HG03097 (cell line): ENCODE measurements around the gene WTIP.
A peak's percentile ranks its signal among the peaks of the same experiment; 100 is the strongest.
"Not testable (repeated sequence)": the region's sequence is repeated elsewhere in the genome, so short reads cannot be mapped to it uniquely, and the experiment has no call there.

ENCODE experiments used
- ATAC-seq: cut with Tn5 transposase; IDR thresholded peaks from one replicate; pipeline ENCODE4 v1.9.1; 2021; ENCODE audit not compliant: unreplicated experiment, low FRiP score

Gene WTIP

DNA sequence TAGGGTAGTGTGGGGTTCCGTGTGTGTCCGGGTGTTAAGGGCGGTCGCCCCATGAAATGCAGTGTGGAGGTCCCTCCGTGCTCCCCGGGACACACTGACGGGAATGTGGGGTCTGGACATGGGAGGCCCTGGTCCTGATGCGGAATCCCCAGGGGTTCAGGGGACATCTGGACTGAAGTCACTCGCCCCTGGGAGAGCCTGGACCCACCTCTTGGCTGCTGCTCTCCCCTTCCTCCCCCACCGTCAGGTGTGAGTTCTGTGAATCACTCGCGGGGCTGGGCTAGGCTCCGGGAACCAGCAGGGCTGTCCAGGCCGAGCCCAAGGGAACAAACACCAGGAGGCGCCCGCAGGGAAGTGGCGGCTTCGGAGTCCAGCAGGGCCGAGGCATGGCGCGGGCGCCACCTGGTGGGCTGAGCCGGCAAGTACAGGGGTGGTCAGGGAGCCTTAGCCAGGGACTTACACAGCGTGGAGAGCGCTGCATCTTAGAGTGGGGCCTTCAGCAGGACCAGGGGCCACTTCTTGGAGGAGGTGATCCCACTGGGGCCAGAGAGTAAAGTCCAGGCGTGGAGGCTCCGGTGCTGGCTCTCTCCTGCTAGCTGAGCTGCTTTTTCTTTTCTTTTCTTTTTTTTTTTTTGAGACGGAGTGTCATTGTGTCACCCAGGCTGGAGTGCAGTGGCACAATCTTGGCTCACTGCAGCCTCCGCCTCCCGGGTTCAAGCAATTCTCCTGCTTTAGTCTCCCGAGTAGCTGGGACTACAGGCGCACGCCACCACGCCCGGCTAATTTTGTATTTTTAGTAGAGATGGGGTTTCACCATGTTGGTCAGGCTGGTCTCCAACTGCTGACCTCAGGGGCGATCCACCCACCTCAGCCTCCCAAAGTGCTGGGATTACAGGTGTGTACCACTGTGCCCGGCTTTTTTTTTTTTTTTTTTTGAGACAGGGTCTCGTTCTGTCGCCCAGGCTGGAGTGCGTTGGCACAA is 20.1 kb downstream of the WTIP start:
- ATAC-seq, result peak; percentile 91

DNA sequence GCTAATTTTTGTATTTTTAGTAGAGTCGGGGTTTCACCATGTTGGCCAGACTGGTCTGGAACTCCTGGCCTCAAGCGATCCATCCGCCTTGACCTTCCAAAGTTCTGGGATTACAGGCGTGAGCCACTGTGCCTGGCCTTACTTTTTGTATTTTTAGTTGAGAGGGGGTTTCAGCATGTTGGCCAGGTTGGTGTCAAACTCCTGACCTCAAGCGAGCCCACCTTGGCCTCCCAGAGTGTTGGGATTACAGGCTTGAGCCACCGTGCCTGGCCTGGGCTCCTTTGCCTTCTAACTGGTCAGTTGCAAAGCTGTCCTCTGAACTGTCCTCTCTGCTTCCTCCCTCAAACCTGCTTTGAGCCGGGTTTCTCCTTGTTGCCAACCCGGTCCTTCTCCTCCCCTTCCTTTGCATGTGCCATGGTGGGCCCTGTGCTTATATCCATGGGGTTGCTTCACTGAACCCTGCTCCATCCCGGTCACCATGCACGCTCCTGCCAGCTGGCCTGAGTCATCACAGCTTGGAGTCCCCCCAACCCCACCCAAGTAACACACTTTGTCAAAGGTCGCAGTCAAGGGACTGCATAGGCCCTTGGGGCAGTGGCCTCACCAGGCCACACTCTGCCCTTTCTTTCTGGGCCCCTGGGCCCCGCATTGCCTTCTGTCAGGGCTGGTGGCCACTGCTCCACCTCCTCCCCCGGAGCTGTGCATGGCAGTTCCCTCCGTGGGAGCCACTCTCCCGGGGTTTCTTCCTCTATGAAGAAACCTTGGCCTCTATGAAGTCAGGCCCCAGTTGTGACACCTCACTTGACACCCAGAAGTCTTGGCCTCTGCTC is 21.2 kb downstream of the WTIP start:
- no peak for ATAC-seq

DNA sequence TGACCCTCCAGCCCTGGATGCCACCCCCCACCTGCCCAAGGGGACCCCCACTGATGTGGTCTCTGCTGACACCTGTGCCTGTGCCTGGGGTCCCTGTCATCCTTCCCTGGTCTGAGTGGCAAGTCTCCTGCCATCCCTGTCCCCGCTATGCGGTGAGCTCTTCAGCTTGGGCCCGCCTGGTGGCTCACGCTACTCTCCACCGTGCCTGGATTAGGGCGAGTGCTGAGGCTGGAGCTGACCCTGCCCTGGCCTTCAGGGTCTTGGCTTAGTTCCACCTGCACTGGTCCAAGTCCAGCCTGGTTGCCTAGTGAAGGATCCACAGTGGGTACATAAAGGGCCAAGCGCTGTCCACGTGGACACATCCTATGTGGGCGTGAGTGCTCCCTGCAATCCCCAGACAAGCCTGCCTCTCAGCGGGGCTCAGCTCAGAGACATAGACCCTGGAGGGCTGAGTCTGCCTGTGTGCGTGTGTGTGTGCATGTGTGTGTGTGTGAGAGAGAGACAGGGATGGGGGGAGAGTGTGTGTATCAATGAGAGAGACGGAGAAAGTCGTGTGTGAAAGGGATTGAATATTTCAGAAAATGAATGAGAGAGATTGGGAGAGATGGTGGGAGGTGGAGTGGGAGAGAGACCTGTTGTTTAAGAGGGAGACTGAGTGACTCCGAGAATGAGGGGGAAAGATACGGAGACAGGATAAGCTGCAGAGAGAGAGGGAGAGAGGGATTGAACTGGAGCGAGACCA is 22.1 kb downstream of the WTIP start:
- no peak for ATAC-seq

DNA sequence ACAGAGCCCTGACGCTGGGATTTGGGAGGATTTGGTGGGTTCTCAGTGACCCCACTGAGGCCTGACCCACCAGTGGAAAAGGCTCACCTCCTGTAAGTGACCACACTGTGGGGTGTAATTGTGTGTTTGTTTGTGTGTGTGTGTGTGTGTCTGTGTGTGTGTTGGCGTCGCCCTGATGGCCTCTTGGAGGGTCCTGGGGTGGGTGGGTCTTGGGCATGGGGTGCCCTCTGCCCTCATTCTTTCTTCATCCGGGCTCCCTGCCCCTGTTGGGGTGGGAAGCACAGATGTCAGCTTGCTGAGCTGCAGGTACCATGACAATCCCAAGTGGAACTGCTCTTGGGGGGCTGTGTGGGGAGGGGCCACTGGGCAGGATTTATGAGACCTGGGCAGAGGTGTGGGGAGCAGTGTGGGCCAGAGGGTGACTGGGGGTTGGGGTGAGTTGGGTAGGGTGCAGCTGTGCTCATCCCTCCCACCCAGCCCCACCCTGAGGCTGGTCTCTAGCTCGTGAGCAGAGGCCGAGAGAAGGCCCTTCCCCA is 22.8 kb downstream of the WTIP start:
- no peak for ATAC-seq

DNA sequence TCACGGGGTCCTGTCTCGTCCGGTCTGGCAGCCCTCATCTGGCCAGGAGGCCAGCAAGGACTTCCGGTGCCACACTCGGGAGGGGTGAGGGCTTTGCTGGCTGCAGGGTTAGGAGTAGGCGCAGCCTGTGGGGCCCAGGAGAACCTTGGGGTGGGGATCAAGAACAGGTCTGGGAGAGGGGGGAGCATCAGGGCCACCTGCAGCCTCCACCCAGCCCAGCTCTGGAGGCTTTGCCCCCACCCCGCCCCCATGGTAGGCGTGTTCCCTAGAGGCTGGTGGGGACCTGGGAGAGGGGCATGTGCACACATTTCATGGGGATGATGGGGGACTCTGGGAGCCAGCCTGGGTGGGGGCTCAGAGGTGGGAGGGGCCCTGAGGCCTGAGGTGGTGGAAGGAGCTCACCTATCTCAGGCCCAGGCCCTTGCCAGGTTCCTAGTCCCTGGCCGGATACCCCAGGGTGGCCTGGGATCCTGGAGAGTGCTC is 23.3 kb downstream of the WTIP start:
- no peak for ATAC-seq

DNA sequence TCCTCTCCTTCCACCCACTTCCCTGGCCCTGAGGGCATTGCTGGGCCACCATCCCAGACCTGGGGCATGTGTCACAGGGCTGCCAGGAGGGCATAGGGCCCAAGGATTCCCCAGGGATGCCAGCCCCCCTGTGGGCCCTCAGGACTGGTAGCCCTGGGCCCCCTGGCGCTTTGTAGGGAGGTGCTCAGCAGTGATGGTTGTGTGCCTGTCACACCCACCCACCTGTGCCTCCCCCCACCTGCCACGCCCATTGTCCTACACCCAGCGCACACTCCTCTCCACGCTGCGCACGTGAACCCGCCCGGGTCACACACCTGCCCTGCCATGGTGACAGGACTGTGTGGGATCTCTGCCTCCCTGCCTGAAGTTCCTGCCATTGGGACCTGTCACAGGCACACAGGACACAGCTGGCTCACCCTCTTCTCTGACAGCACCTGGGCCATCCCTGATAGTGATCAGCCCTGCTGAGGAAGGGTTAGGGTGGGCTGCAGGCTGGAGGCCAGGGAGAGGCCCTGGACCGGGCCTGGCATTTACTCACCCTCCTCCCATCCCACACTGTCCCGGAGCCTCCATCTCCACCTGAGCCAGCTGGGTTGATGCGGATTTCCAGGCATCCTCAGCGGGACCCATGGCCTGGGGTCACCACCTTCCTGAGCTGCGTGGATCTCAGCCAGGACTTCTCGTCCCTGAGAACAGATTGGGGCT is 23.9 kb downstream of the WTIP start:
- ATAC-seq, result no peak

DNA sequence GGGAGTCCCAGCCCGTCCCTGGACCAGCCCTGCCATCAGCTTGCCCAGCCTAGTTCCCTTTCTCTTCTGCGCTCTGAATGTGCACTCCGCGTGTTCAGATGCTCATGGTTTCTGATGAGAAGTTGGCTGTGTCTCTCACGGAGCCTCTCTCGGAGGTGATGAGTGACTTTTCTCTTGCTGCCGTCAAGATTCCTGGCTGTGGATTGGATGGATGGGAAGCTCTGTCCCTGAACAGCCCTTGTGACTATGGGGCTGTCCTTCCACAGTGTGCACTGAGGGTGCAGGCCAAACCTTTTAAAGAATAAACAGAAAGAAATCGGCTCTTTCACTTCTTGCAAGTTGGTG is 24.4 kb downstream of the WTIP start:
- no peak for ATAC-seq

DNA sequence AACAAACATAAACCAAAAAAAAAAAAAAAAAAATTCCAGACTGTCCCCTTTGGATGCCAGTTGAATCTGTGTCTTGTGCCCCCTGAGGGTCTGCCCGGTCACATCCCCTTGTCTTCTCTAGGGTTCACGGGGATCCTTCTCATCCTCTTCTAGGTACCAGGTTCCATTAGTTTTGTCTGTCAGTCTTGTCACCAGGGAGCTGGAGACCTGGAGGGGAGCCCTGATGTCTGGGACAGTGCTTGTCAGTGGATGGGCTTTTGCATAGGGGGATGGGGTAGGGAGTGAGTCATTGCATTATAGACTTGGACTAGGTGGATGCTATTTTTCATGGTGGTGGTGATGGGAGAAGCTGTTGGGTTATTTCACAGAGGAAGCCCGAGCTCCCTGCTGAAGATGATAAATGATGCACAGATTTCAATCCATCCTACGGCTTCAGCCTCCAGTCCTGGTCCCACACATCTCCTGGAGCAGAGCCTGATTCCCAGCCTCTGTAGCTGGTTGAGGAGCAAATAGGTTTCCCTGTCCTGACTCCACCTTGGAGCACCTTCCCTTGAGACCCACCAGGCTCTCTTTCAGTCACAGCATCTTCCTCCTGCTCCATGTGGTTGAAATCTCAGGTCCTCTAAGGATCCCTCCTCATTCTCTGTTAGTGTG is 26.0 kb downstream of the WTIP start:
- no peak for ATAC-seq

DNA sequence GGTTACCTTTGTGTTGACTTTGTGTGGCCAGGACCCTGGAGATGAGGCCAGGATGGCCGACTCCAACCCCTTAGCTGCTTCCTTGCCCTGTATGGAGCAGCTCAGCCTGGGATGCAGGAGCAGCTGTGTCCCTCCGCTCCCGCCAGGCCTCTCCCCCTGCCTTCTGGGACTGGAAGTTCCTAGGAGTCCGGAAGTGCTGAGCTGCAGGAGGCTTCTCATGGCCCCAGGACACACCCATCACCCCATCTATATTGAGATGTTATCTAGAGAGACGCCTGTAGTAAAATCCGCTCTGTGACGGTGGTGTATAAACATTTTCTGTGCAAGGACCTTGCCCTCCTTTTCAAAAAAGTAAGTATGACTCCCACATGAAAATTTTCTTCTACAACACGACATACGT is 27.0 kb downstream of the WTIP start:
- ATAC-seq, result no peak

DNA sequence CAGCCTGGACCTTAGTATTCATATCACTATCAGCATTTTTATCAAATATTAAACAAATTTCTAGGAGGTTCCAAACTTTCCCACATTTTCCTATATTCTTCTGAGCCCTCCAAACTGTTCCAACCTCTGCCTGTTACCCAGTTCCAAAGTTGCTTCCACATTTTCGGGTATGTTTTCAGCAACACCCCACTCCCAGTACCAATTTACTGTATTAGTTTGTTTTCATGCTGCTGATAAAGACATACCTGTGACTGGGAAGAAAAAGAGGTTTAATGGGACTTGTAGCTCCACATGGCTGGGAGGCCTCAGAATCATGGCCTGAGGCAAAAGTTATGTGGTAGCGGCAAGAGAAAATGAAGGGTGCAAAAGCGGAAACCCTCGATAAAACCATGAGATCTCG is 29.3 kb downstream of the WTIP start:
- not testable (repeated sequence) for ATAC-seq

DNA sequence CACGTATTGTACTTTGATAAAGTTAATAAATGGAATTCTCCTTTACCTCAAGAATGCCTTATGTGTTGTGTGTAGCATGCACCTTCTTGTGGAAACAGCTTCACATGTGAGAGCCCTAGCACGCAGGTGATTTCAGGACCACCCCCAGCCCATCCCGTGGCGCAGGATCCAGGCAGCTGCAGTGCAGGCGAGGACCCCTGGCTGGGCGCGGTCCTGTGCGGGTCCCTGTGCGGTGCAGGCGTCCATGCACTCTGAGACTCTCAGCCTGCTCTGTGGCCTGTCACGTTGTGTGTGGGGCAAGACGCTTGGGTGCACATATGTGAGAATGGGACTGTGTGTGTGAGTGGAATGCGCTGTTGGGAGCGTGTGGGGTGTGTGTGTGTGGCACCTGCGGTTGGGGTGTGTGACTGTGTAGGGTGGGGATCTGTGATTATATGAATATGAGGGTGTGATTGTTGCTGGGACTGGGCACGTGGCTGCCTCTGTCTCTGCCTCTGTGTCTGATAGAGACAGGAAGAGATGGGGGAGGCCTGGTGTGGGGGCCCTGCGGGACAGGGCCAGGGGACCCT is 30.8 kb downstream of the WTIP start:
- ATAC-seq, result no peak

DNA sequence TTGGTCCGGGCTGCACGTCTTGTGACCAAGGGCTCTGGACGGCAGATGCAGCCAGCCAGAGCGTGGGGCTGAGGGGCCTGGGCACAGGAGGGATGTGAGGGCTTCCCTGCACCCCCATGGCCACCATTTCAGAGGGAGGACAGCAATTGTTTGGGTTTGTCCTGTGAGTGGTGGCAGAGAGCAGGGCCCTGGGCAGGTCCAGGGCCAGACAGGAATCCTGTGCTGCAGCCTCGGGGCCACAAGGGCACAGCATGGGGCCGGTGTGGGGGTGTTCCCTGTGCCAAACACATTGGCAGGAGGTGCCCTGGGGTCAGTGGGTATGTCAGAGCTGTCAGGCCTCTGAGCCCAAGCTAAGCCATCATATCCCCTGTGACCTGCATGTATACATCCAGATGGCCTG is 32.2 kb downstream of the WTIP start:
- ATAC-seq, result no peak

DNA sequence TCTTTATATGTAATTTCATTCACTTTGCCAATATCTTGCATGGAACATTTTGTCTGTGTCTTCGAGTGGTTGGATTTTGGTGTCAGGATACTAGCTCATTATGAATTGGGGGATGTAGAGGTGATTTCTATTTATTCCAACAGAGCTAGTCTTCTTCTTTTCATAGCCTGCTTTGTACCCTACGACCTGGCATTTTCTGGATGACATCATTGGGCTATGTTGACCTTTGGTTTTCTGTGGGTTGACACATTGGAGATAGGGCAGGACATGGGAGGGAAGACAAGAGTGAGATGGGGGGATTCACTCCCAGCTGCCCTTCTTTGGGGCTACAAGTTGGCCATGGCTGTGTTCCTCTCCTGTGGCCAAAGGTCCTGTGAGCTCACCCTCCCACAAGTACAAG is 38.0 kb downstream of the WTIP start:
- ATAC-seq, result no peak

DNA sequence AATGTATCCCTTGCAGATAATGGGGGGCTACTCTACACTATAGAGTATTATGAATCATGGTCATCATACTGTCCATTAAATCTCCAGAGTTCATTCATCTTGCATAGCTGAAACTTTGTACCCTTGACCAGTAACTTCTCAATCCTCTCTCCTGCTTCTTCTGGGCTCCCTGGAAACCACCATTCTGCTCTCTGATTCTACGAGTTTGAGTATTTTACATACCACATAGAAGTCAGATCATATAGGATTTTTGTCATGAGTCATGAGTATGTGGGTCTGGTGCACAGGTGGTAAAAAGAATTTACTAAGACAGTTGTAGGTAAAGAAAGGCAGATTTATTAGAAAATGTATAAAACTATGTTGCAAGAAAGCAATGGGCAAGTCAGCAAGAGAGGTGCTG is 41.9 kb downstream of the WTIP start:
- ATAC-seq, result no peak

DNA sequence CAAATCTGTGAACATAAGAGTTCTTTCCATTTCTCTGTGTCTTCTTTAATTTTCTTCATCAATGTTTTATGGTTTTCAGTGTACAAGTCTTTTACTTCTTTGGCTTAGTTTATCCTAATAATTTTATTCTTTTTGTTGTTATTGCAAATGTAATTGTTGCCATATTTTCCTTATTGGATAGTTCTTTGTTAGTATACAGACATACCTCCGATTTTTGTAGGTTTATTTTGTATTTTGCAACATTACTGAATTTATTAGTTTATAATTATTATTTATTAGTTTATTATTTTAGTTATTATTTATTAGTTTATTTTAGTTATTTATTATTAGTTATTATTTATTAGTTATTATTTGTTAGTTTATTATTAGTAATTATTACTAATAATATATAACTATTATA is 43.4 kb downstream of the WTIP start:
- no peak for ATAC-seq

DNA sequence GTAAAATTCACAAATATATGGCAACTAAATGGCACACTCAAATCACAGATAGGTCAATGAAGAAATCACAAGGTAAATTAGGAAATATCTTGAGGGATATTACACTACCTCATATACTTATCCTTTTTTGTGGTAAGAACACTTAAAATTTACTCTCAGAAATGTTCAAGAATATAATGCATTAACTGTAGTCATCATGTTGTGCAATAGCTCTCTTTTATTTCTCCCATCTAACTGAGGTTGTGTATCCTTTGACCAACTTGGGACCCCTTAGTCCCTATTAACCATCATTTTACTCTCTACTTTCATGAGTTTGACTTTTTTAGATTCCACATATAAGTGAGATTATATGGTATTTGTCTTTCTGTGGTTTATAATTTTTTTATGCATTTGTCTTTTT is 52.6 kb downstream of the WTIP start:
- ATAC-seq, result no peak

DNA sequence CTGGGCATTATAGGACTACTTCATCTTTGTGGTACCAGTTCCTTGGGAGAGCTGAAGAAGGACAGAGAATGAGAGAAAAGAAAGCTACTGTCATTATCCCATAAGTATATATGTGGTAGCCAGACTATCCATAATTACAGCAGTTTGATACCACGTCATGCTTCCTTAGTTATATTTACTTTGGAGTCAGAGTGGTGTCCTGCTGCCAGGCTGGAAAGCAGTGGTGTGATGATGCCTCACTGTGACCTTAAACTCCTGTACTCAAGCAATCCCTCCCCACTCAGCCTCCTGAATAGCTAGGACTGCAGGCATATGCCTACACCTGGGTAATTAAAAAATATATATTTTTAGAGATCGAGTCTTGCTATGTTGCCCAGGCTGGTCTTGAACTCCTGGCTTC is 57.8 kb downstream of the WTIP start:
- ATAC-seq, result no peak

DNA sequence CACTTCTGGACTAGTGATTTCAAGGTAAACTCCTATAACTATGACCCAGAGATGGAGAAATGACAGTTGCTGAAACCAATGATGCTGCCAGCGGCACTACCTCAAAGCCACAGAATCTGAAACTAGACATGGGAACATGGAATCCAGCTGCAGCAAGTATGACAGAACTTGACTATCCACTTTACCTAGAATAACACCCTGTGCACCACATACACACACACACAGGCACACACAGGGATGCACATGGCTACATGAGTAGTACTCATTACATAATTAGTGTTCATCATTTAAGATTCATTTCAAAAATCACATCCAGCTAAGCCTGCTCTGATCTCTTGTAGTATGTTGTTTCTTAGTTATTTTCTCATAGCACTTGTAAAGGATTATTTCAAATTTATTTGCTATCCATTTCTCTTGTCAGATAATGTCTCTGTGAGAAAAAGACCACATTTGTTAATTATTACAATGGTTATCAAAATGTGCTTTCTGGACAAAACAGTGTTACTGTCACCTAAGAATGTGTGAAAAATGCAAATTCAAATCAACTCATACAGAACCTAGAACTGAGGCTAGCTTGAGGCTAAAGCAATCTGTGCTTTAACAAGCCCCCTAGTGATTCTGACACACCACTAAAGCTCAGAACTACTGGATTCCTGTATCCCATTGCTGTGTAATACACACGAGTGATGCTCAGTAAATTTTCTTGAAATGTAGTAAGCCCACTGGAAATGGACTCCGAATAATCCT is 59.4 kb downstream of the WTIP start:
- ATAC-seq, result no peak

DNA sequence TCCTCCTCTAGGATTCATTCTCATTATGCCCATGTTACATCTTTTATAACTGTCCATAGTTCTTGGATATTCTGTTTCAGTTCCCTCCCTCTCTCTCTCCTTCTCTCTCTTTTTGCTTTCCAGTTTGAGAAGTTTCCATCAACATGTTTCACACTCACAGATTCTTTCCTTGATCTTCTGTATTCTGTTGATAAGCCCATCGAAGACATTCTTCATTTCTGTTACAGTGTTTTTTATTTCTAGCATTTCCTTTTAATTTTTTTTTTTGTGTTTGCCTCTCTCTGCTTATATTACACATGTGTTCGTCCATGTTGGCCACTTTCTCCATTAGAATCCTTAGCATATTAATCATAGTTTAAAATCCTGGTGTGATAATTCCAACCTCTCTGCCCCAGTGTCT is 68.3 kb downstream of the WTIP start:
- no peak for ATAC-seq
